Stimulated activated CD8-positive, alpha-beta memory T cell treated with anti-CD3 and anti-CD28 coated beads, Interleukin-12 subunit alpha, Interleukin-12 subunit beta, amount 100 ng/mL, for 24 hours (primary cell): ENCODE measurements around the gene ELOVL6.
"Not testable (repeated sequence)": the region's sequence is repeated elsewhere in the genome, so short reads cannot be mapped to it uniquely, and the experiment has no call there.

ENCODE experiments used
- DNase-seq: peaks from one replicate; pipeline ENCODE4 v3.0.0-alpha.2; 2020; ENCODE audit errors: extremely low read depth

The ELOVL6 gene

GRCh38 chr4:110128029-110128428, 70.4 kb downstream of the ELOVL6 start:
- no peak for DNase-seq

GRCh38 chr4:110124711-110125110, 73.7 kb downstream of the ELOVL6 start:
- no peak for DNase-seq

- DNase-seq, result no peak
These were observed 76.2 kb downstream of the ELOVL6 start for GRCh38 chr4:110122201-110122600.

- DNase-seq, result no peak
These were observed 77.9 kb downstream of the ELOVL6 start for GRCh38 chr4:110120506-110120905.

GRCh38 chr4:110119880-110120279, 78.5 kb downstream of the ELOVL6 start:
- no peak for DNase-seq

GRCh38 chr4:110119337-110119736, 79.1 kb downstream of the ELOVL6 start:
- no peak for DNase-seq

- no peak for DNase-seq
These were observed 86.4 kb downstream of the ELOVL6 start for GRCh38 chr4:110112056-110112455.

GRCh38 chr4:110109455-110109854, 89.0 kb downstream of the ELOVL6 start:
- DNase-seq, result no peak

GRCh38 chr4:110108960-110109359, 89.5 kb downstream of the ELOVL6 start:
- no peak for DNase-seq

GRCh38 chr4:110108422-110108821, 90.0 kb downstream of the ELOVL6 start:
- no peak for DNase-seq

GRCh38 chr4:110107866-110108265, 90.5 kb downstream of the ELOVL6 start:
- DNase-seq, result no peak

GRCh38 chr4:110106931-110107296, 91.5 kb downstream of the ELOVL6 start:
- DNase-seq, result no peak

- no peak for DNase-seq
These were observed 93.8 kb downstream of the ELOVL6 start for GRCh38 chr4:110104661-110105060.

GRCh38 chr4:110099638-110100037, 98.8 kb downstream of the ELOVL6 start:
- no peak for DNase-seq

GRCh38 chr4:110096405-110096804, 102.0 kb downstream of the ELOVL6 start:
- DNase-seq, result no peak

- DNase-seq, result no peak
These were observed 105.8 kb downstream of the ELOVL6 start for GRCh38 chr4:110092646-110093045.

GRCh38 chr4:110091434-110092140, 106.8 kb downstream of the ELOVL6 start:
- no peak for DNase-seq

- no peak for DNase-seq
These were observed 109.7 kb downstream of the ELOVL6 start for GRCh38 chr4:110088670-110089069.

- DNase-seq, result no peak
These were observed 111.2 kb downstream of the ELOVL6 start for GRCh38 chr4:110087070-110087708.

GRCh38 chr4:110085131-110085530, 113.3 kb downstream of the ELOVL6 start:
- no peak for DNase-seq

GRCh38 chr4:110084154-110084553, 114.3 kb downstream of the ELOVL6 start:
- no peak for DNase-seq

- not testable (repeated sequence) for DNase-seq
These were observed 120.3 kb downstream of the ELOVL6 start for GRCh38 chr4:110078148-110078547.

GRCh38 chr4:110076828-110077227, 121.6 kb downstream of the ELOVL6 start:
- not testable (repeated sequence) for DNase-seq

- no peak for DNase-seq
These were observed 122.5 kb downstream of the ELOVL6 start for GRCh38 chr4:110075891-110076290.
